HG02943 (cell line): ENCODE measurements around the gene RNF212.
"Not testable (repeated sequence)": the region's sequence is repeated elsewhere in the genome, so short reads cannot be mapped to it uniquely, and the experiment has no call there.

Source experiments
- ATAC-seq: cut with Tn5 transposase; IDR thresholded peaks from one replicate; pipeline ENCODE4 v1.9.1; 2021; ENCODE audit warnings: mild to moderate bottlenecking, low read depth, moderate library complexity; ENCODE audit not compliant: unreplicated experiment

Gene RNF212

GRCh38 chr4:1072830-1073446, 40.4 kb downstream of the RNF212 start:
- ATAC-seq, result no peak

- ATAC-seq, result no peak
Observed at GRCh38 chr4:1069394-1069793, 44.0 kb downstream of the RNF212 start.

GRCh38 chr4:1065732-1066131, 47.6 kb downstream of the RNF212 start:
- no peak for ATAC-seq

GRCh38 chr4:1062419-1062818, 50.9 kb downstream of the RNF212 start:
- no peak for ATAC-seq

GRCh38 chr4:1061760-1062159, 51.6 kb downstream of the RNF212 start:
- ATAC-seq, result no peak

- no peak for ATAC-seq
Observed at GRCh38 chr4:1061056-1061700, 52.2 kb downstream of the RNF212 start.

GRCh38 chr4:1060621-1061020, 52.7 kb downstream of the RNF212 start:
- no peak for ATAC-seq

- ATAC-seq, result no peak
Observed at GRCh38 chr4:1060121-1060520, 53.2 kb downstream of the RNF212 start.

GRCh38 chr4:1058997-1059665, 54.2 kb downstream of the RNF212 start:
- no peak for ATAC-seq

GRCh38 chr4:1058198-1058996, 55.0 kb downstream of the RNF212 start:
- no peak for ATAC-seq

- no peak for ATAC-seq
Observed at GRCh38 chr4:1057403-1057745, 56.0 kb downstream of the RNF212 start.

- ATAC-seq, result no peak
Observed at GRCh38 chr4:1056671-1057402, 56.5 kb downstream of the RNF212 start.

GRCh38 chr4:1055721-1056590, 57.4 kb downstream of the RNF212 start:
- no peak for ATAC-seq

GRCh38 chr4:1055243-1055701, 58.1 kb downstream of the RNF212 start:
- not testable (repeated sequence) for ATAC-seq

GRCh38 chr4:1054696-1055242, 58.6 kb downstream of the RNF212 start:
- not testable (repeated sequence) for ATAC-seq

- ATAC-seq, result not testable (repeated sequence)
Observed at GRCh38 chr4:1053891-1054290, 59.5 kb downstream of the RNF212 start.

- no peak for ATAC-seq
Observed at GRCh38 chr4:1053080-1053661, 60.2 kb downstream of the RNF212 start.

- ATAC-seq, result no peak
Observed at GRCh38 chr4:1052231-1052671, 61.1 kb downstream of the RNF212 start.

- no peak for ATAC-seq
Observed at GRCh38 chr4:1051472-1051871, 61.9 kb downstream of the RNF212 start.
